Ascending aorta (tissue), 1 donor: ENCODE measurements around the gene STS. TPM values are rescaled to one million over a fixed set of nuclear protein-coding genes. Genes with fewer than 3 reads are reported as not detected.

Experiments used
- total RNA-seq: library from RNA; depleted of rRNA; stranded (reverse); fragments of >200 nt; gene quantifications from one replicate; pipeline ENCODE4 v1.1.0, GENCODE V29; 2016

STS gene
- total RNA-seq, 1 donor from 2014 or later: 7.2 TPM

Other genes starting within 250 kb of the STS start
- gene PUDP, start 441 bp downstream of the STS start, total RNA-seq: 1.7 TPM